Measurements from ENCODE around the gene MTR.

The MTR gene

GRCh38 chr1:236757640-236758039, 37.5 kb upstream of the MTR start:
- no peaks in the 10 kb centered on the region for H3K27me3 ChIP-seq (ENCODE audit: control insufficient read depth in 1 of 2, insufficient read depth in 2 of 2, low read length in 2 of 2)
- H3K36me3 ChIP-seq (ENCODE audit: control insufficient read depth in 2 of 2, insufficient read depth in 2 of 2, low read length in 2 of 2) = peaks cover 0 to 10% of the 10 kb centered on the region in 2 donors
- no peak overlapping the region for H3K4me3 ChIP-seq (ENCODE audit: low read length in 2 of 2)
- no peaks in the 10 kb centered on the region for H3K4me1 ChIP-seq (ENCODE audit: control insufficient read depth, insufficient read depth, low read length)
- H3K9ac ChIP-seq (ENCODE audit: low read length in 2 of 2) = no peak overlapping the region
- no peak overlapping the region for H3K27ac ChIP-seq (ENCODE audit: low read length)
- H3K9me3 ChIP-seq (ENCODE audit: control insufficient read depth in 2 of 2, low read length in 2 of 2) = no peaks in the 10 kb centered on the region

DNA sequence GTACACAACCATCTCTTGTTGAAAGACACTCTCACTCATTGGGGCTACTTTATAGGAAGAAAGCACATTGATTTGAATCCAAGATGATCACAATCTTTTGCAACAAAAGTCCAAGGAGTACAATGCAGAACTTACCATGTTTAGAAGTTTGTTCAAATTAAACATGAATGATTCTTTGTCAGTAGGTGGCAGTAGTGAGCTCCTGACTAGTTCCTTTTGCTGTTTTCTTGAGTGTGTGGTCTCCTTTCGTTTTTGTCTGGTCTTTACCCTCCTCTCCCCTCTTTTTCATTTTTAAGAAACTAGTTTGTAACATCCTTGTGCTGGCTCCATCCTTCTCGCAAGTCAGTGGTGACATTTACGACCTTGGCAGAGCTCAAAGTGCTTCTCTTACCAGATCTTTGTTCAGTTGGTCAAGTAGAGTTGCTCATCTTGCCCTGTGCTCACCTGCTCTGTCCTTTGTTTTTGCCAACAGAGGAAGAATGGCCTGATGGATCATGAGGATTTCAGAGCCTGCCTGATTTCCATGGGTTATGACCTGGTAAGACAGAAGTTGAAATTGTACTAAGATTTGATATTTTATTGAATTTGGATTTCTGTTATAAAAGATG, 35.7 kb upstream of the MTR start:
- Histone ChIP-seq H3K9ac (ENCODE audit: low read length in 2 of 2) (no peak overlapping the region), H3K9me3 (ENCODE audit: control insufficient read depth in 2 of 2, low read length in 2 of 2) (no peaks in the 10 kb centered on the region), H3K27ac (ENCODE audit: low read length) (no peak overlapping the region), H3K36me3 (ENCODE audit: control insufficient read depth in 2 of 2, insufficient read depth in 2 of 2, low read length in 2 of 2) (peaks cover 0 to 9% of the 10 kb centered on the region in 2 donors), H3K4me1 (ENCODE audit: control insufficient read depth, insufficient read depth, low read length) (no peaks in the 10 kb centered on the region), H3K4me3 (ENCODE audit: low read length in 2 of 2) (no peak overlapping the region), H3K27me3 (ENCODE audit: control insufficient read depth in 1 of 2, insufficient read depth in 2 of 2, low read length in 2 of 2) (no peaks in the 10 kb centered on the region)

DNA sequence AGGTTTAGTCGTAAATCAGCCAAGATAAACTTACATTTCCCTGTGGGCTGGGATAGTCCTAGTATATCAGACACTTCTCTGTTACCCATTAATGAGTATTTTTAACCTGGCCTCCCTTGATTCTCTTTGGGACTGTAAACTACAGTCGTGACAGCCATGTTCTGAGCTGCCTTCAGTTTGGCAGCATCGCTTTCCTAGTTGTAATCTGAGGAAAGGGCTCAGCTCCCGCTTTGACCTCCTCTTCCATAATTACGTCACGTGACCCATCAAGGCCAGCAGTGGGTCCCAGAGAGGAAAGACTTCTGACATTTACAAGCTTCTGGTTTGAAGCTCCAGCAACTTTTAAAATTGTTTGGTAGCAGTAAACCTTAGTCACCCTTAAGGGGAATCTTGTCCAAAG, 34.6 kb upstream of the MTR start:
- H3K36me3 ChIP-seq (ENCODE audit: control insufficient read depth in 2 of 2, insufficient read depth in 2 of 2, low read length in 2 of 2) = peaks cover 0 to 6% of the 10 kb centered on the region in 2 donors
- no peak overlapping the region for H3K4me3 ChIP-seq (ENCODE audit: low read length in 2 of 2)
- H3K27ac ChIP-seq (ENCODE audit: low read length) = no peak overlapping the region
- H3K9me3 ChIP-seq (ENCODE audit: control insufficient read depth in 2 of 2, low read length in 2 of 2) = no peaks in the 10 kb centered on the region
- no peak overlapping the region for H3K9ac ChIP-seq (ENCODE audit: low read length in 2 of 2)
- H3K27me3 ChIP-seq (ENCODE audit: control insufficient read depth in 1 of 2, insufficient read depth in 2 of 2, low read length in 2 of 2) = no peaks in the 10 kb centered on the region
- H3K4me1 ChIP-seq (ENCODE audit: control insufficient read depth, insufficient read depth, low read length) = no peaks in the 10 kb centered on the region

DNA sequence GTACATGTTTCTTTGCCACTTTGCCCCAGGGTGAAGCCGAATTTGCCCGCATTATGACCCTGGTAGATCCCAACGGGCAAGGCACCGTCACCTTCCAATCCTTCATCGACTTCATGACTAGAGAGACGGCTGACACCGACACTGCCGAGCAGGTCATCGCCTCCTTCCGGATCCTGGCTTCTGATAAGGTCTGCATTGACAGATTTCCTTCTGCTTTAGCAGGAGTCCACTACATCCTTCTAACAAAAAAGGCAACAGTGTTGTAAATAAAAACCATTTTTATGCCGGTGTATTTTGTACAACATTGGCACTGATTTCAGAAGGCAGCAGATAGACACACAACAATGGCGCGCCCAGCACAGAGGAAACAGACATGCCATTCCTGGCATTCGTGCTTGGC, 34.1 kb upstream of the MTR start:
- Histone ChIP-seq H3K27ac (ENCODE audit: low read length) (no peak overlapping the region), H3K4me1 (ENCODE audit: control insufficient read depth, insufficient read depth, low read length) (no peaks in the 10 kb centered on the region), H3K4me3 (ENCODE audit: low read length in 2 of 2) (no peak overlapping the region), H3K27me3 (ENCODE audit: control insufficient read depth in 1 of 2, insufficient read depth in 2 of 2, low read length in 2 of 2) (no peaks in the 10 kb centered on the region), H3K9ac (ENCODE audit: low read length in 2 of 2) (no peak overlapping the region), H3K9me3 (ENCODE audit: control insufficient read depth in 2 of 2, low read length in 2 of 2) (no peaks in the 10 kb centered on the region), H3K36me3 (ENCODE audit: control insufficient read depth in 2 of 2, insufficient read depth in 2 of 2, low read length in 2 of 2) (peaks cover 0 to 6% of the 10 kb centered on the region in 2 donors)

- no peaks in the 10 kb centered on the region for H3K9me3 ChIP-seq (ENCODE audit: control insufficient read depth in 2 of 2, low read length in 2 of 2)
These were observed 33.5 kb upstream of the MTR start for GRCh38 chr1:236761397-236762132.

DNA sequence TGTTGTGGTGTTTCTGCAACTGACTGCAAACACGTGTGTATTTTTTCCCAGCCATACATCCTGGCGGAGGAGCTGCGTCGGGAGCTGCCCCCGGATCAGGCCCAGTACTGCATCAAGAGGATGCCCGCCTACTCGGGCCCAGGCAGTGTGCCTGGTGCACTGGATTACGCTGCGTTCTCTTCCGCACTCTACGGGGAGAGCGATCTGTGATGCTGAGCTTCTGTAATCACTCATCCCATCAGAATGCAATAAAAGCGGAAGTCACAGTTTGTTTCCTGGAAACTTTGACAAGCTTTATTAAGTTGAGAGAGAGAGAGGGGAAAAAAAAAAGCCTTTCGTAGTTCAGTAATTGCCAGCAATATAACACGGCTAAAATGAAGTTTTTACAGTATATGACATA, 32.7 kb upstream of the MTR start:
- no peaks in the 10 kb centered on the region for H3K4me1 ChIP-seq (ENCODE audit: control insufficient read depth, insufficient read depth, low read length)
- H3K36me3 ChIP-seq (ENCODE audit: control insufficient read depth in 2 of 2, insufficient read depth in 2 of 2, low read length in 2 of 2) = peaks cover 0 to 6% of the 10 kb centered on the region in 2 donors
- no peak overlapping the region for H3K4me3 ChIP-seq (ENCODE audit: low read length in 2 of 2)
- H3K27me3 ChIP-seq (ENCODE audit: control insufficient read depth in 1 of 2, insufficient read depth in 2 of 2, low read length in 2 of 2) = no peaks in the 10 kb centered on the region
- H3K9ac ChIP-seq (ENCODE audit: low read length in 2 of 2) = no peak overlapping the region
- no peaks in the 10 kb centered on the region for H3K9me3 ChIP-seq (ENCODE audit: control insufficient read depth in 2 of 2, low read length in 2 of 2)
- H3K27ac ChIP-seq (ENCODE audit: low read length) = no peak overlapping the region

More at GRCh38 chr1:236761397-236762132, 33.5 kb upstream of the MTR start:
- H3K27me3 ChIP-seq (ENCODE audit: control insufficient read depth in 1 of 2, insufficient read depth in 2 of 2, low read length in 2 of 2) = no peaks in the 10 kb centered on the region
- no peak overlapping the region for H3K27ac ChIP-seq (ENCODE audit: low read length)
- H3K4me1 ChIP-seq (ENCODE audit: control insufficient read depth, insufficient read depth, low read length) = no peaks in the 10 kb centered on the region
- peaks cover 0 to 6% of the 10 kb centered on the region in 2 donors for H3K36me3 ChIP-seq (ENCODE audit: control insufficient read depth in 2 of 2, insufficient read depth in 2 of 2, low read length in 2 of 2)
- H3K9ac ChIP-seq (ENCODE audit: low read length in 2 of 2) = no peak overlapping the region
- no peak overlapping the region for H3K4me3 ChIP-seq (ENCODE audit: low read length in 2 of 2)

- no peaks in the 10 kb centered on the region for H3K4me1 ChIP-seq (ENCODE audit: control insufficient read depth, insufficient read depth, low read length)
- peaks cover 0 to 5% of the 10 kb centered on the region in 2 donors for H3K36me3 ChIP-seq (ENCODE audit: control insufficient read depth in 2 of 2, insufficient read depth in 2 of 2, low read length in 2 of 2)
These were observed 29.3 kb upstream of the MTR start for GRCh38 chr1:236765831-236766230.

GRCh38 chr1:236766506-236766905, 28.6 kb upstream of the MTR start:
- Histone ChIP-seq H3K27me3 (ENCODE audit: control insufficient read depth in 1 of 2, insufficient read depth in 2 of 2, low read length in 2 of 2) (peaks cover 0 to 7% of the 10 kb centered on the region in 2 donors), H3K4me1 (ENCODE audit: control insufficient read depth, insufficient read depth, low read length) (no peaks in the 10 kb centered on the region), H3K9me3 (ENCODE audit: control insufficient read depth in 2 of 2, low read length in 2 of 2) (no peaks in the 10 kb centered on the region), H3K4me3 (ENCODE audit: low read length in 2 of 2) (no peak overlapping the region), H3K9ac (ENCODE audit: low read length in 2 of 2) (no peak overlapping the region), H3K27ac (ENCODE audit: low read length) (no peak overlapping the region), H3K36me3 (ENCODE audit: control insufficient read depth in 2 of 2, insufficient read depth in 2 of 2, low read length in 2 of 2) (no peaks in the 10 kb centered on the region)

More at GRCh38 chr1:236765831-236766230, 29.3 kb upstream of the MTR start:
- H3K27ac ChIP-seq (ENCODE audit: low read length) = no peak overlapping the region
- no peak overlapping the region for H3K9ac ChIP-seq (ENCODE audit: low read length in 2 of 2)
- H3K4me3 ChIP-seq (ENCODE audit: low read length in 2 of 2) = no peak overlapping the region
- peaks cover 0 to 3% of the 10 kb centered on the region in 2 donors for H3K27me3 ChIP-seq (ENCODE audit: control insufficient read depth in 1 of 2, insufficient read depth in 2 of 2, low read length in 2 of 2)
- no peaks in the 10 kb centered on the region for H3K9me3 ChIP-seq (ENCODE audit: control insufficient read depth in 2 of 2, low read length in 2 of 2)

- Histone ChIP-seq H3K9me3 (ENCODE audit: control insufficient read depth in 2 of 2, low read length in 2 of 2) (no peaks in the 10 kb centered on the region), H3K27ac (ENCODE audit: low read length) (no peak overlapping the region), H3K4me3 (ENCODE audit: low read length in 2 of 2) (no peak overlapping the region), H3K9ac (ENCODE audit: low read length in 2 of 2) (no peak overlapping the region), H3K4me1 (ENCODE audit: control insufficient read depth, insufficient read depth, low read length) (no peaks in the 10 kb centered on the region), H3K36me3 (ENCODE audit: control insufficient read depth in 2 of 2, insufficient read depth in 2 of 2, low read length in 2 of 2) (no peaks in the 10 kb centered on the region), H3K27me3 (ENCODE audit: control insufficient read depth in 1 of 2, insufficient read depth in 2 of 2, low read length in 2 of 2) (peaks cover 0 to 7% of the 10 kb centered on the region in 2 donors)
These were observed 27.8 kb upstream of the MTR start for GRCh38 chr1:236767276-236767675.

- no peaks in the 10 kb centered on the region for H3K9me3 ChIP-seq (ENCODE audit: control insufficient read depth in 2 of 2, low read length in 2 of 2)
- no peak overlapping the region for H3K27ac ChIP-seq (ENCODE audit: low read length)
- H3K27me3 ChIP-seq (ENCODE audit: control insufficient read depth in 1 of 2, insufficient read depth in 2 of 2, low read length in 2 of 2) = peaks cover 0 to 7% of the 10 kb centered on the region in 2 donors
- no peaks in the 10 kb centered on the region for H3K4me1 ChIP-seq (ENCODE audit: control insufficient read depth, insufficient read depth, low read length)
- H3K36me3 ChIP-seq (ENCODE audit: control insufficient read depth in 2 of 2, insufficient read depth in 2 of 2, low read length in 2 of 2) = no peaks in the 10 kb centered on the region
- no peak overlapping the region for H3K4me3 ChIP-seq (ENCODE audit: low read length in 2 of 2)
- H3K9ac ChIP-seq (ENCODE audit: low read length in 2 of 2) = no peak overlapping the region
These were observed 26.5 kb upstream of the MTR start for GRCh38 chr1:236768601-236769000.

DNA sequence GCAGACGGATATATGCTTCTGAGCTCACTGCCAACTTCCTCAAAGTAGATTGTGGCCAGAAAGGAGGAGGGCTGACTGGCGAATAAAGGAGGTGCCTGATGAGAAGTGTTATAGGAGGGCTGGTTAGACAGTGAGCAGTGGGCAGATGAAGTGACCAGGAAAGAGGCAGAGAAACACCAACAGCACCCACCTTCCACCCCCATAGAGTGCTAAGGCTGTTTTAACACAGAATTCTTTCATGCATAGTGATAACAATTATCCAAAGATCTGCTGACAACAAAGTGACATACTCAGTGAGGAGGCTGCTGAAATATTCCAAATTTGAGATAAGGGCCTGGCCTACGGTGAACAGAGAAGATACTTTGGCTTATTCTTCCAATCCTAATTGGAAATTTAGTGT, 21.2 kb upstream of the MTR start:
- H3K4me3 ChIP-seq (ENCODE audit: low read length in 2 of 2) = no peak overlapping the region
- no peaks in the 10 kb centered on the region for H3K4me1 ChIP-seq (ENCODE audit: control insufficient read depth, insufficient read depth, low read length)
- H3K9me3 ChIP-seq (ENCODE audit: control insufficient read depth in 2 of 2, low read length in 2 of 2) = no peaks in the 10 kb centered on the region
- H3K27ac ChIP-seq (ENCODE audit: low read length) = no peak overlapping the region
- H3K9ac ChIP-seq (ENCODE audit: low read length in 2 of 2) = no peak overlapping the region
- H3K27me3 ChIP-seq (ENCODE audit: control insufficient read depth in 1 of 2, insufficient read depth in 2 of 2, low read length in 2 of 2) = peaks cover 0 to 7% of the 10 kb centered on the region in 2 donors
- no peaks in the 10 kb centered on the region for H3K36me3 ChIP-seq (ENCODE audit: control insufficient read depth in 2 of 2, insufficient read depth in 2 of 2, low read length in 2 of 2)
